ENCODE results near the gene MFAP4.

MFAP4 gene

GRCh38 chr17:19336938-19337711 lies 49.9 kb downstream of the MFAP4 start:
- no peak for DNase-seq (ENCODE audit: low read depth in 2 of 3, low spot score in 1 of 3)

GRCh38 chr17:19335951-19336631 lies 50.9 kb downstream of the MFAP4 start:
- no peak for DNase-seq (ENCODE audit: low read depth in 2 of 3, low spot score in 1 of 3)

GRCh38 chr17:19334331-19334730 lies 52.7 kb downstream of the MFAP4 start:
- DNase-seq (ENCODE audit: low read depth in 2 of 3, low spot score in 1 of 3), result no peak

GRCh38 chr17:19333736-19334290 lies 53.2 kb downstream of the MFAP4 start:
- no peak for DNase-seq (ENCODE audit: low read depth in 2 of 3, low spot score in 1 of 3)
